Measurements from ENCODE around the gene C1orf141. TPM values are rescaled to one million over a fixed set of nuclear protein-coding genes. Genes with fewer than 3 reads are reported as not detected.

The C1orf141 gene
- total RNA-seq, 4 donors from 2014 or later, result not detected

- H3K4me3 ChIP-seq (replicated peaks in 1 of 3), result no peak overlapping the region
- H3K36me3 ChIP-seq, result no peaks in the 10 kb centered on the region
- TF ChIP-seq, protein P1, sequence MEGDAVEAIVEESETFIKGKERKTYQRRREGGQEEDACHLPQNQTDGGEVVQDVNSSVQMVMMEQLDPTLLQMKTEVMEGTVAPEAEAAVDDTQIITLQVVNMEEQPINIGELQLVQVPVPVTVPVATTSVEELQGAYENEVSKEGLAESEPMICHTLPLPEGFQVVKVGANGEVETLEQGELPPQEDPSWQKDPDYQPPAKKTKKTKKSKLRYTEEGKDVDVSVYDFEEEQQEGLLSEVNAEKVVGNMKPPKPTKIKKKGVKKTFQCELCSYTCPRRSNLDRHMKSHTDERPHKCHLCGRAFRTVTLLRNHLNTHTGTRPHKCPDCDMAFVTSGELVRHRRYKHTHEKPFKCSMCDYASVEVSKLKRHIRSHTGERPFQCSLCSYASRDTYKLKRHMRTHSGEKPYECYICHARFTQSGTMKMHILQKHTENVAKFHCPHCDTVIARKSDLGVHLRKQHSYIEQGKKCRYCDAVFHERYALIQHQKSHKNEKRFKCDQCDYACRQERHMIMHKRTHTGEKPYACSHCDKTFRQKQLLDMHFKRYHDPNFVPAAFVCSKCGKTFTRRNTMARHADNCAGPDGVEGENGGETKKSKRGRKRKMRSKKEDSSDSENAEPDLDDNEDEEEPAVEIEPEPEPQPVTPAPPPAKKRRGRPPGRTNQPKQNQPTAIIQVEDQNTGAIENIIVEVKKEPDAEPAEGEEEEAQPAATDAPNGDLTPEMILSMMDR (IDR thresholded peaks at IDR 0.05), result no peak
- TF ChIP-seq POLR2A (IDR thresholded peaks at IDR 0.05), result no peak
- no peaks in the 10 kb centered on the region for H3K4me1 ChIP-seq
- intact Hi-C loops (cut with DNase I), result no loop called here
- H3K9me3 ChIP-seq, result no peaks in the 10 kb centered on the region
- 91 to 95% methylated on average over 1 of the region's 1 CpG for WGBS, 2 donors
- no peaks in the 10 kb centered on the region for H3K27me3 ChIP-seq
- no peak for DNase-seq
- no peak overlapping the region for H3K27ac ChIP-seq
Measured at GRCh38 chr1:67126974-67127373, 7.8 kb downstream of the C1orf141 start.

- TF ChIP-seq, protein P1 (IDR thresholded peaks at IDR 0.05), result no peak
- no peak for TF ChIP-seq POLR2A (IDR thresholded peaks at IDR 0.05)
- WGBS, 2 donors, result 74% methylated on average over 5 of the region's 5 CpGs
- DNase-seq, result no peak
Measured at GRCh38 chr1:67126111-67126746, 8.5 kb downstream of the C1orf141 start.

DNA sequence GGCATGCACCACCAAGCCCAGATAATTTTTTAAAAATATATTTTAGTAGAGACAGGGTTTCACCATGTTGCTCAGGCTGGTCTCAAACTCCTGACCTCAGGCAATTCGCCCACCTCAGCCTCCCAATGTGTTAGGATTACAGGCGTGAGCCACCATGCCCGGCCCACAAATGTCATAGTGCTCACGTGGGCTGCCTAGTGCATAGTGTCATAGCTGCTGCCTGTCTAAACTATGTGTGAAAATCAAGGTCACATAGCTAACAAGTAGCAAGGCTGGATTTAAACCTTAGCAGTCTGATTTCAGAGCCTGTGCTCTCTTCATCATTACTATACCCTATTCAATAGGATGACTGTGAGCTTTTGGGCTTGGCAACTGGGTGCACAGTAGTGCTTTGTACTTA, 10.3 kb downstream of the C1orf141 start:
- no peaks in the 10 kb centered on the region for H3K9me3 ChIP-seq
- H3K36me3 ChIP-seq, result no peaks in the 10 kb centered on the region
- WGBS, 2 donors, result 88 to 89% methylated on average over 4 of the region's 4 CpGs
- H3K4me3 ChIP-seq (replicated peaks in 1 of 3), result no peak overlapping the region
- no peak overlapping the region for H3K27ac ChIP-seq
- no peak for DNase-seq
- H3K27me3 ChIP-seq, result no peaks in the 10 kb centered on the region
- no peaks in the 10 kb centered on the region for H3K4me1 ChIP-seq
- intact Hi-C loops (cut with DNase I), result no loop called here
- no peak for TF ChIP-seq POLR2A (IDR thresholded peaks at IDR 0.05)
- TF ChIP-seq, protein P1 (IDR thresholded peaks at IDR 0.05), result no peak

More at GRCh38 chr1:67126111-67126746, 8.5 kb downstream of the C1orf141 start:
- Histone ChIP-seq H3K27me3 (no peaks in the 10 kb centered on the region), H3K4me3 (replicated peaks in 1 of 3) (no peak overlapping the region), H3K36me3 (no peaks in the 10 kb centered on the region), H3K4me1 (no peaks in the 10 kb centered on the region), H3K27ac (no peak overlapping the region), H3K9me3 (no peaks in the 10 kb centered on the region)
- intact Hi-C loops (cut with DNase I), result no loop called here

- Histone ChIP-seq H3K36me3 (no peaks in the 10 kb centered on the region), H3K4me3 (replicated peaks in 1 of 3) (no peak overlapping the region), H3K9me3 (no peaks in the 10 kb centered on the region), H3K27ac (no peak overlapping the region), H3K27me3 (no peaks in the 10 kb centered on the region), H3K4me1 (peaks cover 3 to 6% of the 10 kb centered on the region in 2 donors)
- intact Hi-C loops (cut with DNase I), result no loop called here
- no peak for DNase-seq
- WGBS, 2 donors, result 86 to 95% methylated on average over 4 of the region's 4 CpGs
- TF ChIP-seq, protein P1 (IDR thresholded peaks at IDR 0.05), result no peak
- TF ChIP-seq POLR2A (IDR thresholded peaks at IDR 0.05), result no peak
Measured at GRCh38 chr1:67120855-67121619, 13.7 kb downstream of the C1orf141 start.

DNA sequence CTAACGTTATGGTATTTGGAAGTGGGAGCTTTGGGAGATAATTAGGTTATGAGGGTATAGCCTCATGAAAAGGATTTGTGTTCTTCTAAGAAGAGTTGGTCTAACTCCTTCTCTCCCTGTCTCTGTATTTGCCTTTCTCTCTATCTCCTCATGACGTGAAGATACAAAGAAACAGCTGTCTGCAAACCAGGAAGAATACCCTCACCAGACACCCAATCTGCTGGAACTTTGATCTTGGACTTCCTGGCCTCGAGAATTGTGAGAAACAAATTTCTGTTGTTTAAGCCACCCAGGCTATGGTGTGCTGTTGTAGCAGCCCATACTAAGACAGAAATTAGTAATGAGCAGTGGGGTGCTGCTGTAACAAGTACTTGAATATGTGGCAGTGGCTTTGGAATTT, 16.1 kb downstream of the C1orf141 start:
- Histone ChIP-seq H3K4me1 (peaks cover 6 to 9% of the 10 kb centered on the region in 2 donors), H3K9me3 (no peaks in the 10 kb centered on the region), H3K4me3 (replicated peaks in 1 of 3) (no peak overlapping the region), H3K27ac (no peak overlapping the region), H3K36me3 (no peaks in the 10 kb centered on the region), H3K27me3 (no peaks in the 10 kb centered on the region)
- no peak for DNase-seq
- 70 to 79% methylated on average over 3 of the region's 3 CpGs for WGBS, 2 donors
- intact Hi-C loops (cut with DNase I), result no loop called here
- TF ChIP-seq, protein P1 (IDR thresholded peaks at IDR 0.05), result no peak
